ENCODE measurements around the gene POM121L2. TPM values are rescaled to one million over a fixed set of nuclear protein-coding genes. Genes with fewer than 3 reads are reported as not detected.

The POM121L2 gene
- polyA plus RNA-seq, 3 donors: not detected

- peaks cover 40 to 86% of the 10 kb centered on the region in 2 donors for H3K9me3 ChIP-seq (replicated peaks in 1 of 2; ENCODE audit: control insufficient read depth in 1 of 2, insufficient read depth in 1 of 2, low read length in 2 of 2)
- Mint-ChIP-seq H3K4me1 (no peaks in the 10 kb centered on the region), H3K27me3 (ENCODE audit: low read depth in 3 of 3) (peaks cover 85 to 95% (median 94%) of the 10 kb centered on the region in 3 donors), H3K27ac (no peak overlapping the region), H3K9me3 (peaks cover 36 to 87% (median 79%) of the 10 kb centered on the region in 7 donors), H3K36me3 (peaks cover 2 to 23% of the 10 kb centered on the region in 2 donors), H3K4me3 (peak overlapping the region in 1 of 2 donors; percentile 82)
- H3K4me1 ChIP-seq (ENCODE audit: control insufficient read depth in 1 of 2, insufficient read depth in 2 of 2, low read length in 2 of 2): no peaks in the 10 kb centered on the region
- no peak overlapping the region for H3K4me3 ChIP-seq (replicated peaks in 1 of 3; ENCODE audit: low read depth in 2 of 3, low read length in 3 of 3)
- no peaks in the 10 kb centered on the region for H4K20me1 ChIP-seq (ENCODE audit: insufficient read depth, low read length)
- no peak overlapping the region for H3K27ac ChIP-seq (ENCODE audit: low read depth in 1 of 2, low read length in 2 of 2)
- no peak overlapping the region for H3K9ac ChIP-seq (ENCODE audit: insufficient read depth, low read length, poor library complexity, severe bottlenecking)
- no peaks in the 10 kb centered on the region for H3K36me3 ChIP-seq (replicated peaks in 1 of 2; ENCODE audit: control insufficient read depth in 1 of 2, insufficient read depth in 2 of 2, low read length in 2 of 2)
- no peak for TF ChIP-seq CTCF (IDR thresholded peaks at IDR 0.05)
- intact Hi-C loops (cut with micrococcal nuclease): no loop called here
- peaks cover 90 to 99% of the 10 kb centered on the region in 2 donors for H3K27me3 ChIP-seq (ENCODE audit: control insufficient read depth in 2 of 2, insufficient read depth in 2 of 2, low read length in 2 of 2)
- no peak for DNase-seq
- WGBS (ENCODE audit: insufficient coverage): 0% methylated on average over 1 of the region's 8 CpGs
- H3K4me2 ChIP-seq (replicated peaks; ENCODE audit: extremely low read depth, low read length, poor library complexity, severe bottlenecking): no peak overlapping the region
- no peaks in the 10 kb centered on the region for H3K79me2 ChIP-seq (ENCODE audit: insufficient read depth, low read length)
- no peak overlapping the region for H2AFZ ChIP-seq (ENCODE audit: insufficient read depth, low read depth, low read length, poor library complexity, severe bottlenecking)
These were observed 24.3 kb downstream of the POM121L2 start for GRCh38 chr6:27287751-27288135.

GRCh38 chr6:27286141-27286540, 25.9 kb downstream of the POM121L2 start:
- no peak for TF ChIP-seq CTCF (IDR thresholded peaks at IDR 0.05)
- peaks cover 31 to 80% (median 72%) of the 10 kb centered on the region in 7 donors for H3K9me3 Mint-ChIP-seq
- peaks cover 0 to 19% of the 10 kb centered on the region in 2 donors for H3K36me3 Mint-ChIP-seq
- no peaks in the 10 kb centered on the region for H3K36me3 ChIP-seq (replicated peaks in 1 of 2; ENCODE audit: control insufficient read depth in 1 of 2, insufficient read depth in 2 of 2, low read length in 2 of 2)
- no peak overlapping the region for H3K4me3 ChIP-seq (replicated peaks in 1 of 3; ENCODE audit: low read depth in 2 of 3, low read length in 3 of 3)
- peaks cover 92 to 97% of the 10 kb centered on the region in 2 donors for H3K27me3 ChIP-seq (ENCODE audit: control insufficient read depth in 2 of 2, insufficient read depth in 2 of 2, low read length in 2 of 2)
- H3K27ac Mint-ChIP-seq: no peak overlapping the region
- H3K9ac ChIP-seq (ENCODE audit: insufficient read depth, low read length, poor library complexity, severe bottlenecking): no peak overlapping the region
- peaks cover 79 to 98% (median 94%) of the 10 kb centered on the region in 3 donors for H3K27me3 Mint-ChIP-seq (ENCODE audit: low read depth in 3 of 3)
- no peak overlapping the region for H2AFZ ChIP-seq (ENCODE audit: insufficient read depth, low read depth, low read length, poor library complexity, severe bottlenecking)
- intact Hi-C loops (cut with micrococcal nuclease): no loop called here
- no peak overlapping the region for H3K4me2 ChIP-seq (replicated peaks; ENCODE audit: extremely low read depth, low read length, poor library complexity, severe bottlenecking)
- H3K27ac ChIP-seq (ENCODE audit: low read depth in 1 of 2, low read length in 2 of 2): no peak overlapping the region
- peak overlapping the region in 1 of 2 donors; percentile 82 for H3K4me3 Mint-ChIP-seq
- no peaks in the 10 kb centered on the region for H3K4me1 ChIP-seq (ENCODE audit: control insufficient read depth in 1 of 2, insufficient read depth in 2 of 2, low read length in 2 of 2)
- no peaks in the 10 kb centered on the region for H4K20me1 ChIP-seq (ENCODE audit: insufficient read depth, low read length)
- peaks cover 31 to 86% of the 10 kb centered on the region in 2 donors for H3K9me3 ChIP-seq (replicated peaks in 1 of 2; ENCODE audit: control insufficient read depth in 1 of 2, insufficient read depth in 1 of 2, low read length in 2 of 2)
- H3K79me2 ChIP-seq (ENCODE audit: insufficient read depth, low read length): no peaks in the 10 kb centered on the region
- no peak for DNase-seq
- WGBS (ENCODE audit: insufficient coverage): 88% methylated on average over 2 of the region's 2 CpGs
- no peaks in the 10 kb centered on the region for H3K4me1 Mint-ChIP-seq
